Measurements from ENCODE around the gene HSH2D. TPM values are rescaled to one million over a fixed set of nuclear protein-coding genes. Genes with fewer than 3 reads are reported as not detected.

HSH2D gene
- total RNA-seq, 4 donors from 2014 or later = 0.23 to 1.4 TPM; not detected in 2

- 0% methylated on average over 36 of the region's 39 CpGs for WGBS
- TF ChIP-seq EP300 (IDR thresholded peaks at IDR 0.05) = no peak
- peak in 1 of 2 donors; percentile 37 for TF ChIP-seq CTCF (IDR thresholded peaks at IDR 0.05)
- TF ChIP-seq POLR2A (IDR thresholded peaks at IDR 0.05) = peak in 1 of 2 donors; percentile 80
- peak in 2 of 3 donors; percentile 77 to 85 for TF ChIP-seq POLR2AphosphoS5 (IDR thresholded peaks at IDR 0.05)
- peaks cover 21% of the 10 kb centered on the region for H3K36me3 ChIP-seq
- peak within 1 kb of the TSS; percentile 98 for H3K4me3 ChIP-seq
- peak; percentile 100 for DNase-seq (ENCODE audit: low spot score in 2 of 2)
- no peaks in the 10 kb centered on the region for H3K9me3 ChIP-seq
- H3K27ac ChIP-seq = peak within 1 kb of the TSS; percentile 80
- peaks cover 33% of the 10 kb centered on the region for H3K4me1 ChIP-seq
- no peaks in the 10 kb centered on the region for H3K27me3 ChIP-seq
Observed at GRCh38 chr19:16185123-16185767, 41.8 kb downstream of the HSH2D start, which contains the start of gene FAM32A. Gene FAM32A (plus strand): TSS chr19:16185410. CDS start chr19:16185443, 33 bp downstream.

GRCh38 chr19:16185768-16186123 is 42.3 kb downstream of the HSH2D start:
- no peaks in the 10 kb centered on the region for H3K27me3 ChIP-seq
- peak overlapping the region; percentile 80 for H3K27ac ChIP-seq
- peaks cover 33% of the 10 kb centered on the region for H3K4me1 ChIP-seq
- H3K4me3 ChIP-seq = peak overlapping the region; percentile 98
- peaks cover 26% of the 10 kb centered on the region for H3K36me3 ChIP-seq
- 2% methylated on average over 20 of the region's 20 CpGs for WGBS
- no peak for DNase-seq (ENCODE audit: low spot score in 2 of 2)
- TF ChIP-seq POLR2AphosphoS5 (IDR thresholded peaks at IDR 0.05) (no peak), CTCF (IDR thresholded peaks at IDR 0.05) (peak in 1 of 2 donors; percentile 5)
- no peaks in the 10 kb centered on the region for H3K9me3 ChIP-seq

- no peak for TF ChIP-seq POLR2AphosphoS5 (IDR thresholded peaks at IDR 0.05)
- TF ChIP-seq CTCF (IDR thresholded peaks at IDR 0.05) = no peak
- TF ChIP-seq EP300 (IDR thresholded peaks at IDR 0.05) = no peak
- TF ChIP-seq POLR2A (IDR thresholded peaks at IDR 0.05) = no peak
- H3K4me1 ChIP-seq = peaks cover 27% of the 10 kb centered on the region
- H3K9me3 ChIP-seq = no peaks in the 10 kb centered on the region
- no peak overlapping the region for H3K27ac ChIP-seq
- no peak for DNase-seq (ENCODE audit: low spot score in 2 of 2)
- 90% methylated on average over 3 of the region's 3 CpGs for WGBS
- no peak overlapping the region for H3K4me3 ChIP-seq
- peaks cover 51% of the 10 kb centered on the region for H3K36me3 ChIP-seq
- H3K27me3 ChIP-seq = no peaks in the 10 kb centered on the region
Observed at GRCh38 chr19:16188521-16188920, 45.0 kb downstream of the HSH2D start.

GRCh38 chr19:16190198-16190597 is 46.7 kb downstream of the HSH2D start:
- WGBS = 86% methylated on average over 6 of the region's 6 CpGs
- Histone ChIP-seq H3K9me3 (no peaks in the 10 kb centered on the region), H3K4me1 (peaks cover 27% of the 10 kb centered on the region), H3K36me3 (peaks cover 52% of the 10 kb centered on the region), H3K27ac (no peak overlapping the region), H3K27me3 (no peaks in the 10 kb centered on the region), H3K4me3 (no peak overlapping the region)
- DNase-seq (ENCODE audit: low spot score in 2 of 2) = no peak
- TF ChIP-seq POLR2AphosphoS5 (IDR thresholded peaks at IDR 0.05) (no peak), EP300 (IDR thresholded peaks at IDR 0.05) (no peak), CTCF (IDR thresholded peaks at IDR 0.05) (no peak), POLR2A (IDR thresholded peaks at IDR 0.05) (no peak)

- Histone ChIP-seq H3K36me3 (peaks cover 52% of the 10 kb centered on the region), H3K4me1 (peaks cover 27% of the 10 kb centered on the region), H3K27ac (no peak overlapping the region), H3K9me3 (no peaks in the 10 kb centered on the region), H3K4me3 (no peak overlapping the region), H3K27me3 (no peaks in the 10 kb centered on the region)
- WGBS = 92% methylated on average over 10 of the region's 10 CpGs
- no peak for TF ChIP-seq EP300 (IDR thresholded peaks at IDR 0.05)
- TF ChIP-seq POLR2AphosphoS5 (IDR thresholded peaks at IDR 0.05) = no peak
- TF ChIP-seq CTCF (IDR thresholded peaks at IDR 0.05) = no peak
- no peak for TF ChIP-seq POLR2A (IDR thresholded peaks at IDR 0.05)
- no peak for DNase-seq (ENCODE audit: low spot score in 2 of 2)
Observed at GRCh38 chr19:16190736-16191135, 47.3 kb downstream of the HSH2D start.

Data from suprapubic skin (tissue), 4 donors.